AG09319 (cell line): ENCODE data around the gene AK5.

Source experiments
- DNase-seq: peaks from one replicate; pipeline ENCODE4 v3.0.0-alpha.2; 2010; ENCODE audit warnings: low read depth; ENCODE audit errors: extremely low read depth
- CTCF ChIP-seq: IDR thresholded peaks from 2 replicates; pipeline ENCODE4 v1.5.1; 2011; ENCODE audit warnings: low read depth, mild to moderate bottlenecking, inconsistent platforms, low read length, moderate library complexity

The AK5 gene

GRCh38 chr1:77336729-77337128, 54.9 kb downstream of the AK5 start:
- no peak for TF ChIP-seq CTCF
- no peak for DNase-seq

GRCh38 chr1:77339326-77339725, 57.5 kb downstream of the AK5 start:
- DNase-seq, result no peak
- no peak for TF ChIP-seq CTCF

GRCh38 chr1:77341195-77341594, 59.4 kb downstream of the AK5 start:
- TF ChIP-seq CTCF, result no peak
- DNase-seq, result no peak

GRCh38 chr1:77342745-77343144, 60.9 kb downstream of the AK5 start:
- no peak for TF ChIP-seq CTCF
- DNase-seq, result no peak

GRCh38 chr1:77347646-77348045, 65.8 kb downstream of the AK5 start:
- DNase-seq, result no peak
- TF ChIP-seq CTCF, result no peak

GRCh38 chr1:77348549-77348948, 66.7 kb downstream of the AK5 start:
- no peak for TF ChIP-seq CTCF
- no peak for DNase-seq

GRCh38 chr1:77349275-77349674, 67.5 kb downstream of the AK5 start:
- TF ChIP-seq CTCF, result no peak

More at GRCh38 chr1:77349275-77349674, 67.5 kb downstream of the AK5 start:
- no peak for DNase-seq
